Measurements from ENCODE around the gene IL23R.

GRCh38 chr1:67274623-67275325, 108.5 kb downstream of the IL23R start:
- TF ChIP-seq CTCF (conservative IDR thresholded peaks at IDR 0.05; ENCODE audit: low read length) (no peak), EZH2phosphoT487 (IDR thresholded peaks at IDR 0.05; ENCODE audit: borderline replicate concordance, low read depth, low read length) (no peak)

Measured in OCI-LY7 (cell line).